A673 (cell line): ENCODE data around the gene PPP2R2D. TPM values are rescaled to one million over a fixed set of nuclear protein-coding genes. Genes with fewer than 3 reads are reported as not detected.
A peak's percentile ranks its signal among the peaks of the same experiment; 100 is the strongest.

Experiments used
- BruUV-seq: library from RNA; stranded (reverse); fragments of 400-500 nt; replicated peaks from 2 replicates; lab custom pipeline; 2021; lab: Mats Ljungman, UMichigan
- CTCF ChIA-PET: fragments of 300-600 bp; sonication (Branson Sonifier 250); formaldehyde crosslinking; loops from one replicate; lab custom pipeline; 2022; ENCODE audit warnings: antibody characterized with exemption; lab: Charles Lee
- POLR2A ChIA-PET: fragments of 300-600 bp; sonication (Branson Sonifier 250); formaldehyde crosslinking; loops from one replicate; lab custom pipeline; 2022; ENCODE audit warnings: antibody characterized with exemption; ENCODE audit not compliant: low non-redundant PET; lab: Charles Lee
- DNase-seq: peaks from one replicate; pipeline ENCODE4 v3.0.0-alpha.2; 2015; ENCODE audit warnings: low spot score
- H3K27ac ChIP-seq: fragments of 200-600 bp; sonication (generic); 2 replicates; pipeline ENCODE4 v1.5.1; 2016; ENCODE audit warnings: mixed run types, low read depth, mild to moderate bottlenecking, mixed read lengths, antibody characterized with exemption, low read length; ENCODE audit not compliant: poor library complexity, severe bottlenecking
- H3K27me3 ChIP-seq: fragments of 200-600 bp; sonication (generic); replicated peaks from 2 replicates; pipeline ENCODE4 v1.6.1; 2017; ENCODE audit warnings: mixed run types, low read depth, mild to moderate bottlenecking, mixed read lengths, antibody characterized with exemption, low read length; ENCODE audit not compliant: insufficient read depth, poor library complexity
- H3K36me3 ChIP-seq: fragments of 200-600 bp; sonication (generic); 2 replicates; pipeline ENCODE4 v1.6.1; 2016; ENCODE audit warnings: mixed run types, mild to moderate bottlenecking, mixed read lengths, antibody characterized with exemption, low read length; ENCODE audit not compliant: insufficient read depth, poor library complexity, severe bottlenecking
- H3K4me1 ChIP-seq: fragments of 200-600 bp; sonication (generic); 2 replicates; pipeline ENCODE4 v1.6.1; 2017; ENCODE audit warnings: mixed run types, mild to moderate bottlenecking, mixed read lengths, antibody characterized with exemption, low read length; ENCODE audit not compliant: insufficient read depth, poor library complexity, severe bottlenecking
- H3K4me3 ChIP-seq: fragments of 200-600 bp; sonication (generic); 2 replicates; pipeline ENCODE4 v1.5.1; 2016; ENCODE audit warnings: low read depth, mixed run types, mild to moderate bottlenecking, mixed read lengths, low read length; ENCODE audit not compliant: poor library complexity, severe bottlenecking
- H3K9me3 ChIP-seq: fragments of 200-600 bp; sonication (generic); 2 replicates; pipeline ENCODE4 v1.6.1; 2016; ENCODE audit warnings: mixed run types, low read depth, mild to moderate bottlenecking, mixed read lengths, antibody characterized with exemption, low read length; ENCODE audit not compliant: poor library complexity, severe bottlenecking
- CTCF ChIP-seq: fragments of 300-800, 200-600 bp; sonication (generic); conservative IDR thresholded peaks from 2 replicates; pipeline ENCODE4 v1.5.1; 2017; ENCODE audit warnings: low read depth, mild to moderate bottlenecking, antibody characterized with exemption, low read length, moderate library complexity, mixed read lengths
- EZH2 ChIP-seq: fragments of 200-600 bp; sonication (generic); IDR thresholded peaks from 2 replicates; pipeline ENCODE4 v1.6.1; 2017; ENCODE audit warnings: borderline replicate concordance, low read depth, mild to moderate bottlenecking, mixed read lengths, antibody characterized with exemption, low read length; ENCODE audit not compliant: poor library complexity, severe bottlenecking
- intact Hi-C: fragments of 100-400 bp; cut with micrococcal nuclease; formaldehyde crosslinking; loops from one replicate; pipeline ENCODE4 v1.10.0; 2022; ENCODE audit not compliant: unreplicated experiment
- total RNA-seq: library from RNA; stranded (reverse); gene quantifications from 2 replicates; pipeline ENCODE4 v1.2.3, GENCODE V29; 2021

Gene PPP2R2D
- total RNA-seq, 1 experiment from 2014 or later, result 49.1 TPM

GRCh38 chr10:131978851-131979250 lies 78.0 kb downstream of the PPP2R2D start:
- no peaks in the 10 kb centered on the region for H3K9me3 ChIP-seq
- H3K4me1 ChIP-seq, result peaks cover 11% of the 10 kb centered on the region
- H3K27me3 ChIP-seq, result no peaks in the 10 kb centered on the region
- TF ChIP-seq CTCF, result no peak
- no peak for TF ChIP-seq EZH2
- CTCF ChIA-PET, result no interaction called here
- H3K27ac ChIP-seq, result no peak overlapping the region
- DNase-seq, result no peak
- POLR2A ChIA-PET, result no interaction called here
- H3K36me3 ChIP-seq, result no peaks in the 10 kb centered on the region
- BruUV-seq, result no TSS peak
- H3K4me3 ChIP-seq, result no peak overlapping the region
- intact Hi-C loops, result no loop called here

GRCh38 chr10:131979336-131979735 lies 78.5 kb downstream of the PPP2R2D start:
- intact Hi-C loops, result no loop called here
- H3K9me3 ChIP-seq, result no peaks in the 10 kb centered on the region
- CTCF ChIA-PET, result no interaction called here
- TF ChIP-seq CTCF, result no peak
- no peak for TF ChIP-seq EZH2
- H3K27me3 ChIP-seq, result no peaks in the 10 kb centered on the region
- H3K4me1 ChIP-seq, result peaks cover 10% of the 10 kb centered on the region
- BruUV-seq, result no TSS peak
- H3K27ac ChIP-seq, result no peak overlapping the region
- H3K36me3 ChIP-seq, result no peaks in the 10 kb centered on the region
- POLR2A ChIA-PET, result no interaction called here
- no peak for DNase-seq
- peak overlapping the region; percentile 93 for H3K4me3 ChIP-seq

- Histone ChIP-seq H3K9me3 (no peaks in the 10 kb centered on the region), H3K27me3 (no peaks in the 10 kb centered on the region), H3K27ac (no peak overlapping the region), H3K4me1 (peaks cover 10% of the 10 kb centered on the region), H3K36me3 (no peaks in the 10 kb centered on the region), H3K4me3 (peak overlapping the region; percentile 93)
- no TSS peak for BruUV-seq
- TF ChIP-seq EZH2, result no peak
- CTCF ChIA-PET, result no interaction called here
- POLR2A ChIA-PET, result no interaction called here
- no peak for DNase-seq
- intact Hi-C loops, result no loop called here
Observed at GRCh38 chr10:131979821-131980270, 79.0 kb downstream of the PPP2R2D start.

- intact Hi-C loops, result no loop called here
- H3K27me3 ChIP-seq, result no peaks in the 10 kb centered on the region
- ChIA-PET CTCF (interaction anchor here (0.5 kb wide), 1 partner anchor 41 kb away, joined by 4 read pairs; no protein-coding TSS in a partner anchor), POLR2A (no interaction called here)
- H3K9me3 ChIP-seq, result no peaks in the 10 kb centered on the region
- peak overlapping the region; percentile 93 for H3K4me3 ChIP-seq
- no peak overlapping the region for H3K27ac ChIP-seq
- H3K4me1 ChIP-seq, result peaks cover 10% of the 10 kb centered on the region
- TF ChIP-seq CTCF (no peak), EZH2 (no peak)
- DNase-seq, result no peak
- no TSS peak for BruUV-seq
- no peaks in the 10 kb centered on the region for H3K36me3 ChIP-seq
Observed at GRCh38 chr10:131980321-131980720, 79.5 kb downstream of the PPP2R2D start.
